Stimulated activated CD4-positive, alpha-beta T cell treated with anti-CD3 and anti-CD28 coated beads, Interleukin-4, amount 100 ng/mL, for 48 hours (primary cell): ENCODE results near the gene ST6GALNAC4.
A peak's percentile ranks its signal among the peaks of the same experiment; 100 is the strongest.

Experiments
- DNase-seq, 2 donors: peaks; one replicate each; pipeline ENCODE4 v3.0.0-alpha.2; 2020; ENCODE audit warnings: low read depth in 2 of 2

The ST6GALNAC4 gene

GRCh38 chr9:127930231-127931091 is 13.6 kb upstream of the ST6GALNAC4 start, which contains the start of gene PIP5KL1:
PIP5KL1 (minus strand) TSS chr9:127930777; CDS start chr9:127930752, 25 bp downstream.
- DNase-seq = peak; percentile 66 to 68

DNA sequence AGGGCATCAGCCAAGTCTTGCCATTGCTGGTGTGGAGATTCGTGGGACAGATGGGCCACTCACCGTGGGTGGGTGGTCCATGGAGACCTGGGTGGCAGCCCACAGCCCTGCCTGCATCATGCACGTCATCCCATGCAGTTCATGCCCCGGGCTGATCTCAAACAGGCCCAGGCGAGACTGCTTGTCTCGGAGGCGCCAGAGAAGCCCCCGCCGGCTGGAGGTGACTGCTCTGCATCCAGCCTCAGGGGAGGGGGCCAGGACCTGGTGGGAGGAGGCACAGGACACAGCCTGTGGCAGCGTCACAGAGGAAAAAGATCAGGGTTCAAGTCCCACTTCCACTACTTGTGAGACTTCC is 12.8 kb upstream of the ST6GALNAC4 start:
- DNase-seq = no peak

GRCh38 chr9:127928676-127929624 is 12.1 kb upstream of the ST6GALNAC4 start:
- no peak for DNase-seq

GRCh38 chr9:127927988-127928675 is 11.3 kb upstream of the ST6GALNAC4 start:
- DNase-seq = no peak

DNA sequence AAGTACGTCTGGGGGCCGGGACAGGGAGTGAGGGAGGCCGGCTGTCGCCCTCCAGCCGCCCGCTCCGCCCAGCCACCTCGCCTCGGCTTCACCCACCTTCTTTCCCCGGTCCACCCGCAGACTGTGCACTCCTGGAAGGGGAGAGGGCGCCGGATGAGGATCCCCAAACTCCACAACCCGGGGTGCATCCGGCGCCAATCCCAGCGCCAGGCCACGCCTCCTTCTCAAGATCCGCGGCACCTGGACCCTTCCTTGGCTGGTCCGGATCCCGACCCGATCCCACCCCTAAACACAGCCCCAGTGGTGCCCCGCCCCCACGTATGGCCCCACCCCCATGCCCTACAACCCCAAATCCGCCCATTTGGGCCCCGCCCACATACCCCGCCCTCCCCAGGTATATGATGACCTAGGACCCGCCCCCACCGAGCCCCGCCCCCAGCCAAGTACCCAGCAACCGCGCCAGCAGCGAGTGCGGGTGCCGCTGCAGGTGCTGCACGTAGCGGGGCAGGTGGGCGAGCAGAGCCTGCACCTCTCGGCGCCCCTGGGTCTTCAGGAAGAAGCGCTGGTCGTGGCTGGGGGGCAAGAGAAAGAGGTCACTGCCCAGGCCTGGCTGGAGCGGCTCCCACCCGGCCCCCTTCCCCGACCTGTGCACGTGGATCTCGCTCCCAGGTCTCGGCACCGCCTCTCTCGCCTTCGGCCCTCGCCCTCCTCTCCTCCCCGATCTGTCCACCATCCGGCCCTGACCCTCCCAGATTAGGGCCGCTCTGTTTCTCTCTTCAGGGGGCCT is 10.6 kb upstream of the ST6GALNAC4 start:
- peak; percentile 70 for DNase-seq

GRCh38 chr9:127926906-127927200 is 10.0 kb upstream of the ST6GALNAC4 start:
- no peak for DNase-seq

- DNase-seq = no peak
These were observed 9.4 kb upstream of the ST6GALNAC4 start for GRCh38 chr9:127925959-127926905.

GRCh38 chr9:127924736-127925444 is 8.0 kb upstream of the ST6GALNAC4 start:
- DNase-seq = no peak

DNA sequence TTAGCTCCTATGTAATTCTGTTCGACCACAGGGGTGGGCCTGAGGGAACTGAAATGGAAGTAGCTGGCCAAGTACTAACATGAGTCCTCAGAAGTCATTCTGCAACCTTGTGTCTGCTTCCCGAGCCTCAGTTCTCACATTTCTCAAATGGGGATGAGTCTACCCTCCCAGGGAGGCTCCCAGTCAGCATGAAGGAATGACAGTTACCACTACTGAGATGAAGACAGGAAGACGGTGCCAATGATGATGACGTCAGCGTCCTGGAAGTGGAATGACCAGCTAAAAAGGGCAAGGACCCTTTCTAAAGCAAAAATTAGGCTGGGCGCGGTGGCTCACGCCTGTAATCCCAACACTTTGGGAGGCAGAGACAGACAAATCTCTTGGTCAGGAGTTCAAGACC is 6.9 kb upstream of the ST6GALNAC4 start:
- no peak for DNase-seq

DNA sequence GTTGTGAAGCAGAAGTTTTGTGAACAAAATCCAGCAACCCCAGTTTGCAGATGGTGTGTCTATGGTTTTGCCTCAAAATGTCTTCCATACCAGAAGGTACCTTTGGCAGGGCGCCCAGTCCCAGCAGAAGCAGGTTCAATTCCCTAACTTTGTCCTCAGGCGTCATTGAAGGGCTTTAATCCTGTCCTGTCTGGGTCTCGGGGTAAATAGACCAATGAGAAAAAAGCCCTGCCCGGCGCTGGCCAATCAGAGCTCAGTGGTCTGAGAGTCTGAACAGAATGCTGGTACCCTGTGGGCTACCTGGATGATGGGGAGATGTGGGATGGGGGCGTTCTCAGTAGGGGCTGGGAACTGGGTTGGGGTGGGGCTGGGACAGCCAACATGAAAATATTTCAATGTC is 6.2 kb upstream of the ST6GALNAC4 start:
- DNase-seq = no peak

DNA sequence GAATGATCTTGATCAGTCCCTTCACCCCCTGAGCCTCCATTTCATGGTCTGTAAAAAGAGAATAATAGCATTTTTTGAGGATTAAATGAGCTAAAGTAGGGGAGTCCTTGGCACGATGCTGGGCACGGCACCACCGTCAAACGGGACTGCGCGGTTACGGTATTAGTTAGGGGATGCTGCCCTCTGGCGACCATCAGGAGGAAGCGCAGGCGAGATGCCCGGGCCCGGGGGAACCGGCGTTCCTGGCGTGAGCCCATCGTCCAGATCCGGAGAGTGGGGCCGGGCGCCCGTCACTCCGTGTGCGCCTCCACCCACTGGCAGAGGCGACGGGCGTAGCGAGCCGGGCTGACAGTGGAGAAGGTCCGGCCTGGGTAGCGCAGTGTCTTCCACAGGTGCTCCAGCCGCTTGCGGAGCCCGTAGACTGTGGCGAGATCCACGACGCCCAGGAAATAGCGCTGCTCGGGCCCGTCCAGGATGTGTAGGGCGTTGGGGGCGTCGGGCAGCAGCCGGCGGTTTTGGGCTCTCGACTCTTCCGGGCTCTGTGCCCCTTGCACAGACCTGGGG is 4.8 kb upstream of the ST6GALNAC4 start:
- peak; percentile 69 to 80 for DNase-seq

GRCh38 chr9:127920794-127921193 is 4.0 kb upstream of the ST6GALNAC4 start:
- DNase-seq = no peak

GRCh38 chr9:127919253-127919815 is 2.5 kb upstream of the ST6GALNAC4 start:
- no peak for DNase-seq

DNA sequence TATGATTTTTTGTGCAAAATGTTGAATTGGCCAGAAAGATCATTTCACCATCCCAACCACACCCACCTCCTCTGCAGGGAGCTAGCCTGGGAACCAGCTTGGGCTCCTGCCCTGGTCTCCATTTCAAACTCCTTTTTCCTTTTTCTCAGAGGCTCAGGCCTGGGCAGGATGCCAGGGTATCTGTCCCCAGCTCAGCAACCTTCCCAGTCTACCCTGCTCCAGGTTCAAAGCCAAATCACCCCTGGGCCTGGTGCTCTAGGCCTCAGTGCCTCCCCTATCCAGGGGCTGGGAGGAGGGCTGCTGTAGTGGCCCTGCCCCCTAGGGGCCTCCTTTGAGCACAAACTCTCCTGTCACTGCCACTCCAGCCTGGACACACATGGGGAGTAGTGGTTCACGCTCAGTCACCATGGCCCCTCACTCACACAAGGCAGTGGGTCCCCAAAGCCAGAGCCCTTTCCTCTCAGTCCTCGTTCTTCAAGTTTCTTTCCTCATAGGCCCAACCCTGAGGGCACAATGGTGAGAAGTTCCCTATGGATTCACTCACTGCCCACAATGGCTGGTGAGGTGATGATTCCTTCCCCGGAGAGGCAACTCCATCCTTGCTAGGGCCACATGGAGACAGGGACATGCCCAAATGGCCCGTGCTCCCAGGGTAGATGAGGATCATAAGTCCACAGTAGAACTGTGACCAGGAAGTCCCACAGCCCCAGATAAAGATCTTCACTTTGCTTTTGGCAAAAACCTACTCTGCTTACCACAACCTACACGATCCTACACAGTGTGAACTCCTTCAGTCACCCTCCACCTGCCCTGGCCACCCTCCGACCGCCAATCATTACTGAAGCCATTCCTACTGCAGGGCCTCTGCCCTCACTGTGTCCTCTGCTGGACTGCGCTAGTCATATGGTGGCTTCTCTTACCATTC is 1.6 kb upstream of the ST6GALNAC4 start:
- no peak for DNase-seq

- DNase-seq = no peak
These were observed 762 bp upstream of the ST6GALNAC4 start for GRCh38 chr9:127917603-127918002.

DNA sequence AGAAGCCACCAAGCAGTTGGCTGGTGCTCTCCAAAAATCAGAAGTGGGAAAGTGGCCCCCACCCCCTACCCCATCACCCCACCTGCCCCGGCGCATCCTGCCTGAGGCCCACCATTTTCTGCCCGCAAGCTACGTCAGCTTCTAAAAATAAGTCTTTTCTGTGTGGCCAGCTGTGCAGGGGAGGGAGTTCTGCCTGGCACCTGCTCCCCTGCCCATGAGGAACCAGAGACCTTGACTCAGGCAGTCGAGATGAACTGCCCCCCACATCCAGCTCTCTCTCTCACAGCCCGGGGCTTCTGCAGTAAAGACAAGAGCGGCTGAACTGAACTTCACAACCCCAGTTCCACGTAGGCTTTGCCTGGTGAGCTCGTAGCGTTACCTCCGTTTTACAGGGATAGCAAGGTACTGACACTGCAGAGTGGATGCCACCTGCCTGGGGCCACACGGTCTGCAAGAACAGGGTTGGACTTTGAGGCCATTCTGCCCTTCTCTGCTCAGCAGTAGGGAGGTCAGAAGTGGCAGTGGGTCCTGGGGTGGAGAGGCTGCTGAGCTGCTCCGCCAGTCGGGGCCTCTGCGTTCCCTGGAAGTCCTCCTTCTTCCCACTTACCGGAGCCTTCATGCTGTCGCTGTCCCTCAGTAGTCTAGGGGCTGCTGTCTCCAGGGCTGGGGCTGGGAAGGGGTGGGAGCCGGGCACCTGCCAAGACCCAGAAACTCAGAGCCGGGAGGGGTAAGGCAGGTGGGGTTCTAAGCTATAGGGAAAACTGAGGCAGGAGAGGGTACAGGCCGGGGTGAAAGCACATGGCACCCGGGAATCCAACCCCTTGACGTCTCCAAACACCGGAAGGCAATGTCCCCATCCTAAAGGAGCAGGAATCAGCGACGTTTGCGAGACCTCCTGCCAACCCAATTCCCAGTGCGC is 781 bp downstream of the ST6GALNAC4 start:
- DNase-seq = no peak

DNA sequence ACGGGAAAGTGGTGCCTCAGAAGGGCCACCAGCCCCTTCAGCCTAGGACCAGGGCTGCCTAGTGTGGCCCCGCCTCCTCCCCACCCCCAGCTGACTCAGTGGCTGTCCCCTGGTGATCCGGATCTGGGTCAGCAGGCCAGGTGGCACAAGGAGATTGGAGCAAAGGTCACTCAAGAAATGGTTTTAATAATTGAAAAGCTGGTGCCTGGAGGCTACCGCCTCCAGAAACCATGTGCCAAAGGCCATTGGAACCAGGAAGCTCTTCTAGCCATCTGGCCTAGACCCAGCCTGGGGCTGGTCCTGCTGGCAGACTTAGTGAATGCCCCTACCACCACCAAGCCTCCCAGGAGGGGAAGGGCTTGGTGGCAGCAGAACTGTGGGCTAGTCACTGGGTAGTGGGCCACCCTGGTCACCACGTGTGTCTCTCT is 1.5 kb downstream of the ST6GALNAC4 start:
- no peak for DNase-seq
